HepG2 (cell line): ENCODE results near the gene NFATC3. TPM values are rescaled to one million over a fixed set of nuclear protein-coding genes. Genes with fewer than 3 reads are reported as not detected.
A peak's percentile ranks its signal among the peaks of the same experiment; 100 is the strongest.

Source experiments
- CREM ChIP-seq, 2 experiments: sonication (generic) in 1 of 2; formaldehyde crosslinking in 1 of 2; IDR thresholded peaks; 2 replicates each; pipeline versions ENCODE4 v1.4.0 to v1.6.1; 2016 to 2020; ENCODE audit warnings: antibody characterized with exemption in 1 of 2, mild to moderate bottlenecking in 1 of 2, missing genetic modification reagents in 1 of 2
- HDAC1 ChIP-seq: sonication (generic); formaldehyde crosslinking; IDR thresholded peaks from 2 replicates; pipeline ENCODE4 v1.5.1; 2020; ENCODE audit warnings: mild to moderate bottlenecking, missing genetic modification reagents
- HNF4A ChIP-seq: sonication (generic); formaldehyde crosslinking; IDR thresholded peaks from 2 replicates; pipeline ENCODE4 v1.4.0; 2020; ENCODE audit warnings: missing genetic modification reagents
- HNRNPL ChIP-seq: fragments of 200-400 bp; formaldehyde crosslinking; IDR thresholded peaks from 2 replicates; pipeline ENCODE4 v1.6.1; 2017; ENCODE audit warnings: mild to moderate bottlenecking, low read depth, low read length
- IKZF4 ChIP-seq: sonication (generic); formaldehyde crosslinking; IDR thresholded peaks from 2 replicates; pipeline ENCODE4 v1.5.1; 2020; ENCODE audit warnings: borderline replicate concordance, mild to moderate bottlenecking, low read depth, missing genetic modification reagents; ENCODE audit errors: not compliant biosample characterization
- KAT2B ChIP-seq: fragments of 150-350 bp; IDR thresholded peaks from 2 replicates; pipeline ENCODE4 v1.6.1; 2014; ENCODE audit warnings: low read depth, low read length, borderline replicate concordance
- MTF2 ChIP-seq: sonication (generic); formaldehyde crosslinking; IDR thresholded peaks from 2 replicates; pipeline ENCODE4 v1.5.0; 2020; ENCODE audit warnings: missing genetic modification reagents, borderline replicate concordance
- NFE2L2 ChIP-seq: fragments of 150-350 bp; IDR thresholded peaks from 2 replicates; pipeline ENCODE4 v1.6.1; 2014; ENCODE audit warnings: low read length
- PITX1 ChIP-seq: sonication (generic); formaldehyde crosslinking; IDR thresholded peaks from 2 replicates; pipeline ENCODE4 v1.5.1; 2020; ENCODE audit warnings: mild to moderate bottlenecking, missing genetic modification reagents
- SETDB1 ChIP-seq: sonication (generic); formaldehyde crosslinking; IDR thresholded peaks from 2 replicates; pipeline ENCODE4 v1.5.1; 2020; ENCODE audit warnings: missing genetic modification reagents, mild to moderate bottlenecking, borderline replicate concordance
- ZEB1 ChIP-seq: IDR thresholded peaks from 2 replicates; pipeline ENCODE4 v1.6.1; 2012; ENCODE audit warnings: mild to moderate bottlenecking, low read depth, inconsistent platforms; ENCODE audit not compliant: insufficient replicate concordance
- ZNF432 ChIP-seq: sonication (generic); formaldehyde crosslinking; IDR thresholded peaks from 2 replicates; pipeline ENCODE4 v1.5.0; 2020; ENCODE audit warnings: missing genetic modification reagents, mild to moderate bottlenecking, borderline replicate concordance
- ZNF660 ChIP-seq: sonication (generic); formaldehyde crosslinking; IDR thresholded peaks from 2 replicates; pipeline ENCODE4 v1.5.1; 2020; ENCODE audit warnings: mild to moderate bottlenecking, low read depth, missing genetic modification reagents, borderline replicate concordance
- polyA plus RNA-seq, 8 experiments: library from polyadenylated mRNA; depleted of rRNA in 3 of 8; stranded (reverse) in 7 of 8; unstranded in 1 of 8; fragments of >200 nt; fragmentation: Illumina TruSeq in 4 of 8; extraction: Trizol in 4 of 8; gene quantifications; 2 replicates each; pipeline versions ENCODE4 v1.2.1 to v1.2.3, GENCODE V29; 2011 to 2016; ENCODE audit warnings: low read depth in 4 of 8, missing spikeins in 1 of 8, mixed read lengths in 1 of 8; ENCODE audit not compliant: insufficient read depth in 1 of 8
- total RNA-seq, 5 experiments: library from RNA; depleted of rRNA; stranded (reverse); fragments of >200 nt; fragmentation: Illumina TruSeq; extraction: Trizol; gene quantifications; 2 replicates each; pipeline ENCODE4 v1.2.3, GENCODE V29; 2016; ENCODE audit warnings: low read depth in 1 of 5
- TF ChIP-seq, protein P1 (sequence below): sonication (generic); formaldehyde crosslinking; IDR thresholded peaks from one replicate; pipeline ENCODE4 v1.5.1; 2020; ENCODE audit warnings: mild to moderate bottlenecking, missing genetic modification reagents; ENCODE audit errors: not compliant biosample characterization
- TF ChIP-seq, protein P2 (sequence below): sonication (generic); formaldehyde crosslinking; IDR thresholded peaks from 2 replicates; pipeline ENCODE4 v1.4.0; 2020; ENCODE audit warnings: missing genetic modification reagents, mild to moderate bottlenecking, borderline replicate concordance
- TF ChIP-seq, protein P3 (sequence below): IDR thresholded peaks from 2 replicates; pipeline ENCODE4 v1.6.1; 2012; ENCODE audit warnings: low read depth, low read length, improper control_type of control experiment
- TF ChIP-seq, protein P4 (sequence below): sonication (generic); formaldehyde crosslinking; conservative IDR thresholded peaks from 2 replicates; pipeline ENCODE4 v1.8.0; 2022; ENCODE audit warnings: mild to moderate bottlenecking, moderate library complexity, missing genetic modification reagents

NFATC3 gene
- total and polyA plus RNA-seq, 2 of the 13 experiments (the other 11 are each of a cell fraction or from before 2014, with no cell fraction given) = 52.6 to 62.7 TPM

DNA sequence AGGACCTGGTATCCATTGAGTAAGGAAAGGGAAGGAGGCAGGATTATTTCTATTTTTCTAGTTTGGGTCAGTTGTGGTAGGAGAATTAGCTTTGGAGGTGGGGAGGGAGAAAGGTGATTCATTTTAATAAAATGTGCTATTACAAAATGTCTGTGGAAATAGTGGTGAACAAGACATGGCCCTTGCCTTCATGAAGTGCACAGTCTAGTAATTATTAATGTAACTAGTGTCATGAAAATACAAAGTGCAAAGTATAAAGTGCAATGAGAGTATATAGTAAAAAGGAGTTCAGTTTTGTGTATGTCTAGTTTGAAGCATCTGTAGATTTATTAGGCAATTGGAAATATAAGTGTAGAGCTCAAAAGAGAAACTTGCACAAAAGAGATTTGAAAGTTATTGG is 11.9 kb downstream of the NFATC3 start (continued):
- TF ChIP-seq, protein P1, sequence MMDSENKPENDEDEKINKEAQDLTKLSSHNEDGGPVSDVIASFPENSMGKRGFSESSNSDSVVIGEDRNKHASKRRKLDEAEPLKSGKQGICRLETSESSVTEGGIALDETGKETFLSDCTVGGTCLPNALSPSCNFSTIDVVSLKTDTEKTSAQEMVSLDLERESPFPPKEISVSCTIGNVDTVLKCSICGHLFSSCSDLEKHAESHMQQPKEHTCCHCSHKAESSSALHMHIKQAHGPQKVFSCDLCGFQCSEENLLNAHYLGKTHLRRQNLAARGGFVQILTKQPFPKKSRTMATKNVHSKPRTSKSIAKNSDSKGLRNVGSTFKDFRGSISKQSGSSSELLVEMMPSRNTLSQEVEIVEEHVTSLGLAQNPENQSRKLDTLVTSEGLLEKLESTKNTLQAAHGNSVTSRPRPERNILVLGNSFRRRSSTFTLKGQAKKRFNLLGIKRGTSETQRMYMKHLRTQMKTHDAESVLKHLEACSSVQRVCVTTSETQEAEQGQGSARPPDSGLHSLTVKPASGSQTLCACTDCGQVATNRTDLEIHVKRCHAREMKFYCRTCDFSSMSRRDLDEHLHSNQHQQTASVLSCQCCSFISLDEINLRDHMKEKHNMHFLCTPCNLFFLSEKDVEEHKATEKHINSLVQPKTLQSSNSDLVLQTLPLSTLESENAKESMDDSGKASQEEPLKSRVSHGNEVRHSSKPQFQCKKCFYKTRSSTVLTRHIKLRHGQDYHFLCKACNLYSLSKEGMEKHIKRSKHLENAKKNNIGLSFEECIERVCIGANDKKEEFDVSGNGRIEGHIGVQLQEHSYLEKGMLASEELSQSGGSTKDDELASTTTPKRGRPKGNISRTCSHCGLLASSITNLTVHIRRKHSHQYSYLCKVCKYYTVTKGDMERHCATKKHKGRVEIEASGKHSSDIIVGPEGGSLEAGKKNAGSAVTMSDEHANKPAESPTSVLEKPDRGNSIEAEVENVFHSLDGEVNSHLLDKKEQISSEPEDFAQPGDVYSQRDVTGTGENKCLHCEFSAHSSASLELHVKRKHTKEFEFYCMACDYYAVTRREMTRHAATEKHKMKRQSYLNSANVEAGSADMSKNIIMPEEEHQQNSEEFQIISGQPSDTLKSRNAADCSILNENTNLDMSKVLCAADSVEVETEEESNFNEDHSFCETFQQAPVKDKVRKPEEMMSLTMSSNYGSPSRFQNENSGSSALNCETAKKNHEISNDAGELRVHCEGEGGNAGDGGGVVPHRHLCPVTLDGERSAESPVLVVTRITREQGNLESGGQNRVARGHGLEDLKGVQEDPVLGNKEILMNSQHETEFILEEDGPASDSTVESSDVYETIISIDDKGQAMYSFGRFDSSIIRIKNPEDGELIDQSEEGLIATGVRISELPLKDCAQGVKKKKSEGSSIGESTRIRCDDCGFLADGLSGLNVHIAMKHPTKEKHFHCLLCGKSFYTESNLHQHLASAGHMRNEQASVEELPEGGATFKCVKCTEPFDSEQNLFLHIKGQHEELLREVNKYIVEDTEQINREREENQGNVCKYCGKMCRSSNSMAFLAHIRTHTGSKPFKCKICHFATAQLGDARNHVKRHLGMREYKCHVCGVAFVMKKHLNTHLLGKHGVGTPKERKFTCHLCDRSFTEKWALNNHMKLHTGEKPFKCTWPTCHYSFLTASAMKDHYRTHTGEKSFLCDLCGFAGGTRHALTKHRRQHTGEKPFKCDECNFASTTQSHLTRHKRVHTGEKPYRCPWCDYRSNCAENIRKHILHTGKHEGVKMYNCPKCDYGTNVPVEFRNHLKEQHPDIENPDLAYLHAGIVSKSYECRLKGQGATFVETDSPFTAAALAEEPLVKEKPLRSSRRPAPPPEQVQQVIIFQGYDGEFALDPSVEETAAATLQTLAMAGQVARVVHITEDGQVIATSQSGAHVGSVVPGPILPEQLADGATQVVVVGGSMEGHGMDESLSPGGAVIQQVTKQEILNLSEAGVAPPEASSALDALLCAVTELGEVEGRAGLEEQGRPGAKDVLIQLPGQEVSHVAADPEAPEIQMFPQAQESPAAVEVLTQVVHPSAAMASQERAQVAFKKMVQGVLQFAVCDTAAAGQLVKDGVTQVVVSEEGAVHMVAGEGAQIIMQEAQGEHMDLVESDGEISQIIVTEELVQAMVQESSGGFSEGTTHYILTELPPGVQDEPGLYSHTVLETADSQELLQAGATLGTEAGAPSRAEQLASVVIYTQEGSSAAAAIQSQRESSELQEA (CRISPR knock-in tag) = no peak
- no peak for TF ChIP-seq ZEB1
- TF ChIP-seq NFE2L2 = no peak
- TF ChIP-seq CREM (IDR thresholded peaks at IDR 0.05) = 0 out of 2 replicates have a peak, but pooled peaks have one; percentile 19
- TF ChIP-seq CREM (CRISPR knock-in tag; IDR thresholded peaks at IDR 0.05) = no peak
- TF ChIP-seq, protein P2, sequence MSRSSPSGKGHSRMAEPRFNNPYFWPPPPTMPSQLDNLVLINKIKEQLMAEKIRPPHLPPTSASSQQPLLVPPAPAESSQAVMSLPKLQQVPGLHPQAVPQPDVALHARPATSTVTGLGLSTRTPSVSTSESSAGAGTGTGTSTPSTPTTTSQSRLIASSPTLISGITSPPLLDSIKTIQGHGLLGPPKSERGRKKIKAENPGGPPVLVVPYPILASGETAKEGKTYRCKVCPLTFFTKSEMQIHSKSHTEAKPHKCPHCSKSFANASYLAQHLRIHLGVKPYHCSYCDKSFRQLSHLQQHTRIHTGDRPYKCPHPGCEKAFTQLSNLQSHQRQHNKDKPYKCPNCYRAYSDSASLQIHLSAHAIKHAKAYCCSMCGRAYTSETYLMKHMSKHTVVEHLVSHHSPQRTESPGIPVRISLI (CRISPR knock-in tag) = no peak
- TF ChIP-seq HNRNPL = no peak
- TF ChIP-seq ZNF660 (CRISPR knock-in tag) = no peak
- TF ChIP-seq ZNF432 (CRISPR knock-in tag) = no peak
- TF ChIP-seq, protein P3, sequence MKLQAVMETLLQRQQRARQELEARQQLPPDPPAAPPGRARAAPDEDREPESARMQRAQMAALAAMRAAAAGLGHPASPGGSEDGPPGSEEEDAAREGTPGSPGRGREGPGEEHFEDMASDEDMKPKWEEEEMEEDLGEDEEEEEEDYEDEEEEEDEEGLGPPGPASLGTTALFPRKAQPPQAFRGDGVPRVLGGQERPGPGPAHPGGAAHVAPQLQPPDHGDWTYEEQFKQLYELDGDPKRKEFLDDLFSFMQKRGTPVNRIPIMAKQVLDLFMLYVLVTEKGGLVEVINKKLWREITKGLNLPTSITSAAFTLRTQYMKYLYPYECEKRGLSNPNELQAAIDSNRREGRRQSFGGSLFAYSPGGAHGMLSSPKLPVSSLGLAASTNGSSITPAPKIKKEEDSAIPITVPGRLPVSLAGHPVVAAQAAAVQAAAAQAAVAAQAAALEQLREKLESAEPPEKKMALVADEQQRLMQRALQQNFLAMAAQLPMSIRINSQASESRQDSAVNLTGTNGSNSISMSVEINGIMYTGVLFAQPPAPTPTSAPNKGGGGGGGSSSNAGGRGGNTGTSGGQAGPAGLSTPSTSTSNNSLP = peak; percentile 93
- TF ChIP-seq SETDB1 = no peak
- TF ChIP-seq, protein P4, sequence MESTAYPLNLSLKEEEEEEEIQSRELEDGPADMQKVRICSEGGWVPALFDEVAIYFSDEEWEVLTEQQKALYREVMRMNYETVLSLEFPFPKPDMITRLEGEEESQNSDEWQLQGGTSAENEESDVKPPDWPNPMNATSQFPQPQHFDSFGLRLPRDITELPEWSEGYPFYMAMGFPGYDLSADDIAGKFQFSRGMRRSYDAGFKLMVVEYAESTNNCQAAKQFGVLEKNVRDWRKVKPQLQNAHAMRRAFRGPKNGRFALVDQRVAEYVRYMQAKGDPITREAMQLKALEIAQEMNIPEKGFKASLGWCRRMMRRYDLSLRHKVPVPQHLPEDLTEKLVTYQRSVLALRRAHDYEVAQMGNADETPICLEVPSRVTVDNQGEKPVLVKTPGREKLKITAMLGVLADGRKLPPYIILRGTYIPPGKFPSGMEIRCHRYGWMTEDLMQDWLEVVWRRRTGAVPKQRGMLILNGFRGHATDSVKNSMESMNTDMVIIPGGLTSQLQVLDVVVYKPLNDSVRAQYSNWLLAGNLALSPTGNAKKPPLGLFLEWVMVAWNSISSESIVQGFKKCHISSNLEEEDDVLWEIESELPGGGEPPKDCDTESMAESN (CRISPR knock-in tag) = peak; percentile 90; the same call in 1 of the 2 replicates
- TF ChIP-seq KAT2B = no peak
- no peak for TF ChIP-seq MTF2 (CRISPR knock-in tag)
- TF ChIP-seq HDAC1 (CRISPR knock-in tag) = no peak
- no peak for TF ChIP-seq PITX1 (CRISPR knock-in tag)
- TF ChIP-seq IKZF4 = no peak
- TF ChIP-seq HNF4A (CRISPR knock-in tag) = peak; percentile 69
